Mucosa of rectum (tissue), 2 donors: Measurements from ENCODE around the gene NHERF1.
A peak's percentile ranks its signal among the peaks of the same experiment; 100 is the strongest.

Experiments used
- H3K27ac ChIP-seq, 2 donors: one replicate each; pipeline ENCODE4 v1.7.0; 2013; ENCODE audit warnings: inconsistent platforms in 2 of 2, low read depth in 2 of 2, low read length in 2 of 2
- H3K27me3 ChIP-seq, 2 donors: one replicate each; pipeline ENCODE4 v1.7.0; 2013; ENCODE audit warnings: low read length in 2 of 2; ENCODE audit not compliant: control insufficient read depth in 2 of 2, insufficient read depth in 2 of 2
- H3K36me3 ChIP-seq, 2 donors: one replicate each; pipeline ENCODE4 v1.7.0; 2013; ENCODE audit warnings: low read length in 2 of 2; ENCODE audit not compliant: control insufficient read depth in 2 of 2, insufficient read depth in 2 of 2
- H3K4me1 ChIP-seq, 2 donors: one replicate each; pipeline ENCODE4 v1.7.0; 2013; ENCODE audit warnings: low read length in 2 of 2, mild to moderate bottlenecking in 1 of 2; ENCODE audit not compliant: control insufficient read depth in 2 of 2, insufficient read depth in 2 of 2
- H3K4me3 ChIP-seq, 2 donors: one replicate each; pipeline ENCODE4 v1.7.0; 2013; ENCODE audit warnings: low read length in 2 of 2
- H3K9ac ChIP-seq, 2 donors: one replicate each; pipeline ENCODE4 v1.7.0; 2013; ENCODE audit warnings: low read length in 2 of 2, low read depth in 1 of 2, mild to moderate bottlenecking in 1 of 2
- H3K9me3 ChIP-seq, 2 donors: one replicate each; pipeline ENCODE4 v1.7.0; 2013; ENCODE audit warnings: low read length in 2 of 2; ENCODE audit not compliant: control insufficient read depth in 2 of 2
- donor health status: healthy.
- donor health status: Normal muscosa, but diverticular disease.

The NHERF1 gene

DNA sequence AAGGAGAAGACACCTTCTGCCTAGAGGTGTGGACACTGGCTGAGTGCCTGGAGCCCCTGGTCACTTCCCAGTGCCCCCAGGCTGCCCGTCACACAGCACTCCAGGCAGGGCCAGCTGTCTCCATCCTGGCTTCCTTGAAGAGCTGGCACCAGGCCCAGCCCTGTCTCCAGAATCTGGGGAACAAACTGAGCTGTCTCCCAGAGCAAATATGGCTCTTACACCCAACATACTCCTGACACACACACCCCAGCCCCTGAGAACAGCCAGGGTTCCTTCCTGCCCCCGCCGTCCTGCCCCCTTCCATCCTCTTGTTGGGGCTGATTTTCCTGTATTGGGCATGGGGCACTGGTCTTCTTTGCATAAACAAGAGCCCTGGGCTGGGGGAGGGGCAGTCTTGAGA, 9.1 kb downstream of the NHERF1 start:
- Histone ChIP-seq H3K27me3 (no peaks in the 10 kb centered on the region), H3K4me3 (no peak overlapping the region), H3K27ac (peak overlapping the region; percentile 49 to 62), H3K36me3 (peaks cover 3 to 6% of the 10 kb centered on the region in 2 donors), H3K9me3 (no peaks in the 10 kb centered on the region), H3K9ac (no peak overlapping the region), H3K4me1 (peaks cover 57 to 60% of the 10 kb centered on the region in 2 donors)

DNA sequence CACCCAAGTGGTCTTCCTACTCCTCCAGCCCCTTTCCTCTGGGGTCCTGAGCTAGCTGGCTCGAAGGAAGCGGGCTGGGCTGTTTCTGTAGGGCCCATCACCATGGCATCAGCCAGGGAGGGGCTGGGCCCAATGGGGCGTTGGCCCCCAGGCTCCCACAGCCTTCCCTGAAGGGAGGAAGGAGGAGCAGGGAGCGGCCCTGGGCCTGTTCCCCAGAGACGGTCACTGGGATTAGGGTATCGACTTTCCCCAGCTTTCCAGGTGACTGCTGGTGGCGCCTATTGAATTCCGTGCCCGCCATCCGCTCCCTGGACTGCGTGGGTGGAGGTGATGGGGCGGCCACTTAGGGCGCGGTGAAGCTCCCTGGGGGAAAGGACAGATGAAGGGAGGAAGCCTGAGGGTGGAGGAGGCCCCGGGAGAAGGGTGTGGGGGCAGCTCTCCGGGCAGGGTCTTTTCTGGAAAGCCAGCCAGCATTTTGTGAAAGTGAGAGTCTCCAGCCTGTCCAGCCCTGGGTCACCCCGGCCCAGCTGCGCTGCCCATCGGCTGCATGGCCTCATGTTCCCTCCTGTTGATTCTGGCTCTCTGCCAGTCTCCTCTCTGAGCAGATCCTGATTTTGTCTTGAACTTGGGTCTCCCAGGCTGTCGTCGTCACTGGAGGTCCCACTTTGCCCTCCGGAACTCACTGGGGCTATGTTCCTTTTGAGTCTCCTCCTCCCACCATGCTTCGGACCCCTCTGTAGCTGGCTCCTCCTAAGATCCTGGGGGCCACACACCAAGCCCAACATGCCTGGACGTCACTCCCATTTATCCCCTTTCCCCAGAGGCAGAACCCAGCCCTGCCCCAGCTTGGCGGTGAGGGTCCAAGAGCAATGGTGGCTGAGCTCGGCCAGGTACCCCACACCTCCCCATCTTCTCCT, 9.8 kb downstream of the NHERF1 start:
- Histone ChIP-seq H3K27me3 (no peaks in the 10 kb centered on the region), H3K27ac (peak overlapping the region; percentile 49 to 62), H3K9ac (peak overlapping the region in 1 of 2 donors; percentile 27), H3K4me1 (peaks cover 57 to 62% of the 10 kb centered on the region in 2 donors), H3K9me3 (no peaks in the 10 kb centered on the region), H3K4me3 (peak overlapping the region in 1 of 2 donors; percentile 25), H3K36me3 (peaks cover 3 to 6% of the 10 kb centered on the region in 2 donors)

GRCh38 chr17:74758848-74759168, 10.4 kb downstream of the NHERF1 start:
- peaks cover 58 to 68% of the 10 kb centered on the region in 2 donors for H3K4me1 ChIP-seq
- no peaks in the 10 kb centered on the region for H3K9me3 ChIP-seq
- H3K4me3 ChIP-seq = peak overlapping the region; percentile 10 to 48
- no peaks in the 10 kb centered on the region for H3K27me3 ChIP-seq
- peak overlapping the region; percentile 49 to 62 for H3K27ac ChIP-seq
- peak overlapping the region in 1 of 2 donors; percentile 25 for H3K9ac ChIP-seq
- peaks cover 3 to 6% of the 10 kb centered on the region in 2 donors for H3K36me3 ChIP-seq

DNA sequence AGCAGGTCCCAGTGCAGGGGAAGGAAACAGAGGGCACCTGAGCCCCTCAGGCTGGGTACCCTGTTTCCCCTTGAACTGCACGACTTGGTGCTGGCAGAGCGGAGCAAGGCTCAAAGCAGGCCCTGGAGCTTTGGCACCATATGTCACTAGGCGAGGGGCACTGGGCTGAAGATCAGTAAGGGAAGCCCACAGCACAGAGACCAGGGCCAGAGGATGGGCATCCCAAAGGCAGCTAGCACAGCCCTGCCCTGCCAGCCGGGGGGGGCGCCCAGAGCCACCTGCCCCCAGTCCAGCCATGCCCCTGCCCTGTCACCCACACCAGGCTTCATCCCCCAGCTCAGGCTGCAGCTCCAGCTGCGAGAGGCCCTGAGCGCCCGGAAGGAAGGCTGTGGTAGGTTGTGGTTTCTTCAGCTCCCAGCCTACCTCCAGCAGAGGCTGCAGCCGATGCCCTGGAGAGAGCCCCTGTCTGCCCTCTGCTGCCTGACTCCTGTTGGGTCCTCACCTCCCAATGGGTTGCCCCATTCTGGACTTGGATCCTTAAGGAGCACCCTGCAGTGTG, 10.9 kb downstream of the NHERF1 start:
- no peaks in the 10 kb centered on the region for H3K9me3 ChIP-seq
- H3K9ac ChIP-seq = peak overlapping the region in 1 of 2 donors; percentile 25
- H3K27ac ChIP-seq = peak overlapping the region; percentile 27 to 49
- no peaks in the 10 kb centered on the region for H3K27me3 ChIP-seq
- H3K4me1 ChIP-seq = peaks cover 62 to 70% of the 10 kb centered on the region in 2 donors
- H3K36me3 ChIP-seq = peaks cover 3 to 6% of the 10 kb centered on the region in 2 donors
- peak overlapping the region; percentile 10 to 48 for H3K4me3 ChIP-seq

- peaks cover 3 to 4% of the 10 kb centered on the region in 2 donors for H3K36me3 ChIP-seq
- H3K9ac ChIP-seq = peak overlapping the region; percentile 25 to 41
- peak overlapping the region in 1 of 2 donors; percentile 23 for H3K27ac ChIP-seq
- no peaks in the 10 kb centered on the region for H3K9me3 ChIP-seq
- peak overlapping the region in 1 of 2 donors; percentile 48 for H3K4me3 ChIP-seq
- H3K4me1 ChIP-seq = peaks cover 64 to 74% of the 10 kb centered on the region in 2 donors
- no peaks in the 10 kb centered on the region for H3K27me3 ChIP-seq
Measured at GRCh38 chr17:74759941-74760340, 11.5 kb downstream of the NHERF1 start.

- Histone ChIP-seq H3K4me1 (peaks cover 62 to 70% of the 10 kb centered on the region in 2 donors), H3K9ac (peak overlapping the region in 1 of 2 donors; percentile 25), H3K36me3 (peaks cover 0 to 3% of the 10 kb centered on the region in 2 donors), H3K27ac (peak overlapping the region in 1 of 2 donors; percentile 23), H3K4me3 (no peak overlapping the region), H3K9me3 (no peaks in the 10 kb centered on the region), H3K27me3 (no peaks in the 10 kb centered on the region)
Measured at GRCh38 chr17:74760404-74761105, 12.1 kb downstream of the NHERF1 start.

DNA sequence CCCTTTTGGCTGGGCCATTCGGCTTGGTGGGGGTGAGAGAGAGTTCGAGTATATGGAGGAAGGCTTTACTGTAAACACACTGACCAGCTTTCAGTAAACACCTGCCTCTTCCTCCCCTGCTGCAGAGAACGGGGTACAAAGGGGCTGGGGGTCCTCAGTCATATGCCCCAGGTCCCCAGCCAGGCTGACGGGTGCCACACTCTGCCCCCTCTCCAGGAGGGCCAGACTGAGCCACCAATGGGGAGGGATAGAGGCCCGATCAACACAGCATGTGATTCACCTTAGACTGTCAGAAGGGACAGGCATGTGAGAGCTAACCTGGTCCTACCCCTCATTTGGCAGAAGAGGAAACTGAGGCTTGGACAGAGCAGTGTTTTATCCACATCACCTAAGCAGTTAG, 13.0 kb downstream of the NHERF1 start:
- Histone ChIP-seq H3K36me3 (peaks cover 0 to 6% of the 10 kb centered on the region in 2 donors), H3K9ac (no peak overlapping the region), H3K27ac (no peak overlapping the region), H3K4me1 (peaks cover 60 to 70% of the 10 kb centered on the region in 2 donors), H3K9me3 (no peaks in the 10 kb centered on the region), H3K4me3 (no peak overlapping the region), H3K27me3 (no peaks in the 10 kb centered on the region)

DNA sequence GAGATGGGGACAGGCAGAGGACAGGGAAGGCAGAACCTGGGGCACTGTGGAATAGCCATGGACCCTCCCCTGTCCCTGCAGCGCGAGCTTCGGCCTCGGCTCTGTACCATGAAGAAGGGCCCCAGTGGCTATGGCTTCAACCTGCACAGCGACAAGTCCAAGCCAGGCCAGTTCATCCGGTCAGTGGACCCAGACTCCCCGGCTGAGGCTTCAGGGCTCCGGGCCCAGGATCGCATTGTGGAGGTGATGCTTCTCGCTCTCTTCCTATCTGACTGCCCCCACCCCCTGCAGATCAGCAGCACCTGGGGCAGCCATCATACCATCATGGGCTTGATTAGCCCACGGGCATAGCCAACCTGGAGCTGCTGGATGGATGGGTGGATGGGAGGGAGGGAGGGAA, 13.5 kb downstream of the NHERF1 start:
- Histone ChIP-seq H3K36me3 (peaks cover 0 to 8% of the 10 kb centered on the region in 2 donors), H3K27ac (no peak overlapping the region), H3K4me1 (peaks cover 55 to 68% of the 10 kb centered on the region in 2 donors), H3K4me3 (no peak overlapping the region), H3K27me3 (no peaks in the 10 kb centered on the region), H3K9me3 (no peaks in the 10 kb centered on the region), H3K9ac (no peak overlapping the region)

GRCh38 chr17:74763565-74764387, 15.3 kb downstream of the NHERF1 start:
- Histone ChIP-seq H3K4me3 (no peak overlapping the region), H3K4me1 (peaks cover 38 to 50% of the 10 kb centered on the region in 2 donors), H3K27ac (peak overlapping the region; percentile 58 to 67), H3K27me3 (no peaks in the 10 kb centered on the region), H3K9me3 (no peaks in the 10 kb centered on the region), H3K9ac (peak overlapping the region in 1 of 2 donors; percentile 33), H3K36me3 (peaks cover 9 to 20% of the 10 kb centered on the region in 2 donors)
